MM.1S (cell line): ENCODE data around the gene LRRC71.

ENCODE experiments used
- DNase-seq: peaks from one replicate; pipeline ENCODE4 v3.0.0-alpha.2; 2015
- H2AFZ ChIP-seq: fragments of 300-600 bp; sonication (generic); 2 replicates; pipeline ENCODE4 v1.6.0; 2016; ENCODE audit warnings: antibody characterized with exemption, low read length
- H3F3A ChIP-seq: fragments of 300-600 bp; sonication (generic); 2 replicates; pipeline ENCODE4 v1.6.1; 2016; ENCODE audit warnings: mild to moderate bottlenecking, antibody characterized with exemption, low read length, moderate library complexity, mixed read lengths; ENCODE audit not compliant: insufficient read depth
- H3K27ac ChIP-seq: fragments of 300-600 bp; sonication (generic); 2 replicates; pipeline ENCODE4 v1.5.1; 2016; ENCODE audit warnings: mild to moderate bottlenecking, low read length
- H3K27me3 ChIP-seq: fragments of 300-600 bp; sonication (generic); replicated peaks from 2 replicates; pipeline ENCODE4 v1.6.0; 2016; ENCODE audit warnings: low read length; ENCODE audit not compliant: insufficient read depth
- H3K36me3 ChIP-seq: fragments of 300-600 bp; sonication (generic); replicated peaks from 2 replicates; pipeline ENCODE4 v1.6.1; 2016; ENCODE audit warnings: mild to moderate bottlenecking, low read length, mixed read lengths; ENCODE audit not compliant: insufficient read depth
- H3K4me1 ChIP-seq: fragments of 300-600 bp; sonication (generic); 2 replicates; pipeline ENCODE4 v1.6.1; 2016; ENCODE audit warnings: low read length, mixed read lengths
- H3K4me2 ChIP-seq: fragments of 300-600 bp; sonication (generic); 2 replicates; pipeline ENCODE4 v1.6.0; 2016; ENCODE audit warnings: low read depth, low read length
- H3K4me3 ChIP-seq: fragments of 300-600 bp; sonication (generic); 2 replicates; pipeline ENCODE4 v1.5.1; 2016; ENCODE audit warnings: low read length, mixed read lengths
- H3K79me2 ChIP-seq: fragments of 300-600 bp; sonication (generic); 2 replicates; pipeline ENCODE4 v1.6.1; 2016; ENCODE audit warnings: mixed run types, low read length, mixed read lengths
- H3K9ac ChIP-seq: fragments of 300-600 bp; sonication (generic); 2 replicates; pipeline ENCODE4 v1.6.1; 2016; ENCODE audit warnings: low read length, mixed read lengths
- H3K9me2 ChIP-seq: fragments of 300-600 bp; sonication (generic); replicated peaks from 2 replicates; pipeline ENCODE4 v1.6.1; 2016; ENCODE audit warnings: mild to moderate bottlenecking, low read length, mixed read lengths; ENCODE audit not compliant: insufficient read depth
- H3K9me3 ChIP-seq: fragments of 300-600 bp; sonication (generic); replicated peaks from 2 replicates; pipeline ENCODE4 v1.6.1; 2016; ENCODE audit warnings: mild to moderate bottlenecking, low read length, mixed read lengths; ENCODE audit not compliant: insufficient read depth
- H4K20me1 ChIP-seq: fragments of 300-600 bp; sonication (generic); 2 replicates; pipeline ENCODE4 v1.6.1; 2016; ENCODE audit warnings: mild to moderate bottlenecking, low read length, moderate library complexity, mixed read lengths; ENCODE audit not compliant: insufficient read depth
- EZH2 ChIP-seq: fragments of 300-600 bp; sonication (generic); optimal IDR thresholded peaks from 2 replicates; pipeline ENCODE3; 2017; ENCODE audit warnings: low read depth, mild to moderate bottlenecking, antibody characterized with exemption, low read length, mixed read lengths
- EZH2phosphoT487 ChIP-seq: fragments of 300-600 bp; sonication (generic); IDR thresholded peaks from 2 replicates; pipeline ENCODE4 v1.6.1; 2018; ENCODE audit warnings: antibody characterized with exemption, low read length
- TF ChIP-seq, protein P1 (sequence below): fragments of 300-600 bp; sonication (generic); IDR thresholded peaks from 2 replicates; pipeline ENCODE4 v1.5.1; 2016; ENCODE audit warnings: antibody characterized with exemption, low read length, mixed read lengths

Gene LRRC71

DNA sequence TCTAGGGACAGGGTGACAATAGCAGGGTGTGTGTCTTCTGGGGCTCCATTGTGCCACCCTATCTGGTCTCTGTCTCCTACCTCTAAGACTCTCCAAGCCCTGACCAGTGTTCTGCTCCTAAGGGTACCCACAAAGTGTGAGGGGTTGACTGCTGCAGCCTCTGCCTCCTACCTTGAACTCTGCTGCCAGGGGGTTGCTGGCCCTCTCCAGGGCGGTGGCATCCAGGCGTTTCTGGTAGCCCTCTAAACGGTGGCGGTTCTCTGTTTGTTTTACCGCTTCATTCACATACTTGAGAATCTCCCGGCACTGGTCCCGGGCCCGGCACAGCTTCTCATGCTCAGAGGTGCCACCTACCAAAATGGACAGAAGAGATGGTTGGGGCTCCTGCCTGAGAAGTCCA is 24.4 kb downstream of the LRRC71 start:
- no peaks in the 10 kb centered on the region for H3K9me2 ChIP-seq
- H3K27ac ChIP-seq: no peak overlapping the region
- H3F3A ChIP-seq: no peaks in the 10 kb centered on the region
- no peaks in the 10 kb centered on the region for H3K9me3 ChIP-seq
- no peaks in the 10 kb centered on the region for H4K20me1 ChIP-seq
- H3K4me3 ChIP-seq: no peak overlapping the region
- no peak overlapping the region for H2AFZ ChIP-seq
- TF ChIP-seq EZH2phosphoT487: no peak
- TF ChIP-seq, protein P1, sequence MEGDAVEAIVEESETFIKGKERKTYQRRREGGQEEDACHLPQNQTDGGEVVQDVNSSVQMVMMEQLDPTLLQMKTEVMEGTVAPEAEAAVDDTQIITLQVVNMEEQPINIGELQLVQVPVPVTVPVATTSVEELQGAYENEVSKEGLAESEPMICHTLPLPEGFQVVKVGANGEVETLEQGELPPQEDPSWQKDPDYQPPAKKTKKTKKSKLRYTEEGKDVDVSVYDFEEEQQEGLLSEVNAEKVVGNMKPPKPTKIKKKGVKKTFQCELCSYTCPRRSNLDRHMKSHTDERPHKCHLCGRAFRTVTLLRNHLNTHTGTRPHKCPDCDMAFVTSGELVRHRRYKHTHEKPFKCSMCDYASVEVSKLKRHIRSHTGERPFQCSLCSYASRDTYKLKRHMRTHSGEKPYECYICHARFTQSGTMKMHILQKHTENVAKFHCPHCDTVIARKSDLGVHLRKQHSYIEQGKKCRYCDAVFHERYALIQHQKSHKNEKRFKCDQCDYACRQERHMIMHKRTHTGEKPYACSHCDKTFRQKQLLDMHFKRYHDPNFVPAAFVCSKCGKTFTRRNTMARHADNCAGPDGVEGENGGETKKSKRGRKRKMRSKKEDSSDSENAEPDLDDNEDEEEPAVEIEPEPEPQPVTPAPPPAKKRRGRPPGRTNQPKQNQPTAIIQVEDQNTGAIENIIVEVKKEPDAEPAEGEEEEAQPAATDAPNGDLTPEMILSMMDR: no peak
- TF ChIP-seq EZH2: no peak
- H3K27me3 ChIP-seq: no peaks in the 10 kb centered on the region
- H3K9ac ChIP-seq: no peak overlapping the region
- no peaks in the 10 kb centered on the region for H3K36me3 ChIP-seq
- H3K79me2 ChIP-seq: no peaks in the 10 kb centered on the region
- no peak overlapping the region for H3K4me2 ChIP-seq
- no peaks in the 10 kb centered on the region for H3K4me1 ChIP-seq
- DNase-seq: no peak

DNA sequence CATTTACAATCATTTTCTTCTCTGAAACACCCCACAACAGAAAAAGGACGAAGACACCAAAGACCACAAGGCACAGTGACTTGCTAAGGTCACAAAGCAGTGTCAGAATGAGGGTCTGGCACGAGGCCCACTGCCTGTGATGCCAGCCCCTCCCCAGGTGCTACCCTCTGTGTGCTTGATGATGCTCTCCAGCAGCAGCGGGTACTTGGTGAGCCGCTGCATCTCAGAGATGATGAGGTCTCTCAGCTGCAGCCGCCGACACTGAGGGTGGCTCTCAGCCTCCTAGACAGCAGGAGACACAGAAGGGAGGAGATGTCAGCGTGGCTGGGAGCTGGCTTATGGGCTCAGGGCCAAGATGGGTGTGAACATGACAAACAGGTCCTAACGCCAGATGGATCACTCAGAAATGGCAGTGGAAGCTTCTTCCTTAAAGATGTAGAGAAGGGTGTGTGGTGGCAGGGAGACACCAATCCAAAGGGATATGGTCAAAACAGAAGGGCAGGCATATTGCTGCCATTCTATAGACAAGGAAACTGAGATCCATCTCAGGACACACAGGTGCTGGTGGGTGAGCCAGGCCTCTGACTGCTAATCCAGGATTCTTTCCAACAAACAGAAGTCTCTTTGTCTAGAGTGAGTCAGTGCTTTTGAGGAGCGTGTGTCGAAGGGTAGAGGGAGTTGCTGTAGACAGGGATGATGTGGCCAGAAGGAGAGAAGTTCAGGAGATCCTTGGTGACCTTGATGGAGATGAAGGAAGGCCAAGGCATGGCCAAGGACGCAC is 25.6 kb downstream of the LRRC71 start:
- Histone ChIP-seq H3K27ac (no peak overlapping the region), H3K79me2 (no peaks in the 10 kb centered on the region), H3F3A (no peaks in the 10 kb centered on the region), H3K36me3 (no peaks in the 10 kb centered on the region), H3K4me1 (no peaks in the 10 kb centered on the region), H3K9ac (no peak overlapping the region), H3K9me2 (no peaks in the 10 kb centered on the region), H3K9me3 (no peaks in the 10 kb centered on the region), H4K20me1 (no peaks in the 10 kb centered on the region), H3K27me3 (no peaks in the 10 kb centered on the region), H3K4me3 (no peak overlapping the region), H3K4me2 (no peak overlapping the region), H2AFZ (no peak overlapping the region)
- DNase-seq: no peak
- TF ChIP-seq EZH2 (no peak), EZH2phosphoT487 (no peak)
- TF ChIP-seq, protein P1: no peak

DNA sequence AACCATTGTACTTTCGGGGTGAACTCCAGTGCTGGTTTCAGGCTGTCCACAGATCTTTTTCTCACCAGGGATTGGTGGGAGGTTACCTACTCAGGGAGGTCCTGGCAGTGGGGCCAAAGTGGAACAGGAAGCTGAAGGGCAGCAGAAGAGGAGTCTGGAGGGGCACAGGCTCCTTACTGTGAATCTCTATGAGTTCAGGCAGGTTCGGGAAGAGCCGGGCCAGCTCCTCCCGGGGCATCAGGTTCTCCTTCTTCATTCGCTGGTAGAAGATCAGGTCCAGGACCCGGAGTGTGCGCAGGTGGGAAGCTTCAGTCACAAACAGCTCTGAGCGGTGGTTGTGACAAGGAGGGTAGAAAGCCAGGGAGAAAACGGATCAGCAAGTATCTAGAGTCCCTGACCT is 26.7 kb downstream of the LRRC71 start:
- Histone ChIP-seq H4K20me1 (no peaks in the 10 kb centered on the region), H3K27ac (no peak overlapping the region), H3K4me2 (no peak overlapping the region), H3K79me2 (no peaks in the 10 kb centered on the region), H2AFZ (no peak overlapping the region), H3K4me3 (no peak overlapping the region), H3K36me3 (no peaks in the 10 kb centered on the region), H3K9me3 (no peaks in the 10 kb centered on the region), H3K4me1 (no peaks in the 10 kb centered on the region), H3K27me3 (no peaks in the 10 kb centered on the region), H3K9ac (no peak overlapping the region), H3K9me2 (no peaks in the 10 kb centered on the region), H3F3A (no peaks in the 10 kb centered on the region)
- no peak for DNase-seq
- TF ChIP-seq, protein P1: no peak
- no peak for TF ChIP-seq EZH2
- no peak for TF ChIP-seq EZH2phosphoT487
